SK-N-SH treated with all-trans-retinoic acid at 6 μM for 48 hours (cell line): ENCODE measurements around the gene CLEC2D.

Experiments used
- RARB ChIP-seq: fragments of 250-450 bp; sonication (Bioruptor Pico); IDR thresholded peaks from 2 replicates; pipeline ENCODE4 v1.8.0; 2021; ENCODE audit warnings: mild to moderate bottlenecking, moderate library complexity
- SNAI2 ChIP-seq: fragments of 250-450 bp; sonication (Bioruptor Pico); IDR thresholded peaks from 2 replicates; pipeline ENCODE4 v1.5.0; 2020; ENCODE audit warnings: mild to moderate bottlenecking, moderate library complexity
- TSHZ2 ChIP-seq: fragments of 250-450 bp; sonication (Bioruptor Pico); IDR thresholded peaks from 2 replicates; pipeline ENCODE4 v1.5.0; 2020; ENCODE audit warnings: mild to moderate bottlenecking, moderate library complexity
- ZFP30 ChIP-seq: fragments of 450-650 bp; formaldehyde crosslinking; IDR thresholded peaks from 2 replicates; pipeline ENCODE4 v1.5.0; 2022; ENCODE audit warnings: mild to moderate bottlenecking, moderate library complexity
- ZNF70 ChIP-seq: fragments of 450-650 bp; formaldehyde crosslinking; IDR thresholded peaks from 2 replicates; pipeline ENCODE4 v1.5.0; 2020; ENCODE audit warnings: mild to moderate bottlenecking, moderate library complexity

GRCh38 chr12:9687228-9687627, 17.7 kb downstream of the CLEC2D start:
- TF ChIP-seq ZNF70 (CRISPR knock-in tag) (no peak), TSHZ2 (CRISPR knock-in tag) (no peak), ZFP30 (CRISPR knock-in tag) (no peak), RARB (CRISPR knock-in tag) (no peak), SNAI2 (CRISPR knock-in tag) (no peak)
